RKO (cell line): Measurements from ENCODE around the gene NUTM2F.
"Not testable (repeated sequence)": the region's sequence is repeated elsewhere in the genome, so short reads cannot be mapped to it uniquely, and the experiment has no call there.

Experiments used
- DNase-seq: peaks from one replicate; pipeline ENCODE4 v3.0.0-alpha.2; 2016; ENCODE audit warnings: low spot score

Gene NUTM2F

GRCh38 chr9:94315034-94315984 lies 13.1 kb downstream of the NUTM2F start:
- not testable (repeated sequence) for DNase-seq

- DNase-seq: no peak
Observed at GRCh38 chr9:94303321-94303720, 25.1 kb downstream of the NUTM2F start.

- no peak for DNase-seq
Observed at GRCh38 chr9:94302426-94302825, 26.0 kb downstream of the NUTM2F start.

GRCh38 chr9:94301583-94301982 lies 26.9 kb downstream of the NUTM2F start:
- no peak for DNase-seq

- no peak for DNase-seq
Observed at GRCh38 chr9:94300470-94301301, 27.8 kb downstream of the NUTM2F start.

- DNase-seq: no peak
Observed at GRCh38 chr9:94298949-94299599, 29.4 kb downstream of the NUTM2F start.

- DNase-seq: no peak
Observed at GRCh38 chr9:94289691-94290090, 38.8 kb downstream of the NUTM2F start.

- no peak for DNase-seq
Observed at GRCh38 chr9:94287877-94288513, 40.4 kb downstream of the NUTM2F start.

GRCh38 chr9:94286116-94286515 lies 42.3 kb downstream of the NUTM2F start:
- no peak for DNase-seq

- DNase-seq: no peak
Observed at GRCh38 chr9:94281101-94281500, 47.3 kb downstream of the NUTM2F start.

GRCh38 chr9:94280409-94280989 lies 47.9 kb downstream of the NUTM2F start:
- no peak for DNase-seq

- DNase-seq: no peak
Observed at GRCh38 chr9:94277885-94278536, 50.4 kb downstream of the NUTM2F start.

GRCh38 chr9:94277029-94277428 lies 51.4 kb downstream of the NUTM2F start:
- DNase-seq: not testable (repeated sequence)

GRCh38 chr9:94270009-94270408 lies 58.4 kb downstream of the NUTM2F start:
- DNase-seq: no peak

- no peak for DNase-seq
Observed at GRCh38 chr9:94269264-94269663, 59.2 kb downstream of the NUTM2F start.
